ENCODE results near the gene CCAR1. TPM values are rescaled to one million over a fixed set of nuclear protein-coding genes. Genes with fewer than 3 reads are reported as not detected.
"Not testable (repeated sequence)": the region's sequence is repeated elsewhere in the genome, so short reads cannot be mapped to it uniquely, and the experiment has no call there.

Gene CCAR1
- polyA plus RNA-seq, 3 donors, result 16.7 to 26.3 (median 23.4) TPM

GRCh38 chr10:68828083-68828601 lies 107.1 kb downstream of the CCAR1 start:
- Histone ChIP-seq H3K27me3 (ENCODE audit: control insufficient read depth in 2 of 2, insufficient read depth in 2 of 2, low read length in 2 of 2) (peaks cover 10 to 30% of the 10 kb centered on the region in 2 donors), H3K4me3 (replicated peaks in 1 of 3; ENCODE audit: low read depth in 2 of 3, low read length in 3 of 3) (peak overlapping the region in 1 of 3 experiments; percentile 49)
- H3K27me3 Mint-ChIP-seq (ENCODE audit: low read depth in 3 of 3), result peaks cover 35 to 39% (median 38%) of the 10 kb centered on the region in 3 donors

GRCh38 chr10:68828833-68829232 lies 107.8 kb downstream of the CCAR1 start:
- TF ChIP-seq CTCF (IDR thresholded peaks at IDR 0.05), result no peak
- Histone ChIP-seq H3K9me3 (replicated peaks in 1 of 2; ENCODE audit: control insufficient read depth in 1 of 2, insufficient read depth in 1 of 2, low read length in 2 of 2) (no peaks in the 10 kb centered on the region), H3K79me2 (ENCODE audit: insufficient read depth, low read length) (no peaks in the 10 kb centered on the region), H3K9ac (ENCODE audit: insufficient read depth, low read length, poor library complexity, severe bottlenecking) (no peak overlapping the region), H4K20me1 (ENCODE audit: insufficient read depth, low read length) (no peaks in the 10 kb centered on the region), H3K27ac (ENCODE audit: low read depth in 1 of 2, low read length in 2 of 2) (no peak overlapping the region), H2AFZ (ENCODE audit: insufficient read depth, low read depth, low read length, poor library complexity, severe bottlenecking) (no peak overlapping the region), H3K36me3 (replicated peaks in 1 of 2; ENCODE audit: control insufficient read depth in 1 of 2, insufficient read depth in 2 of 2, low read length in 2 of 2) (no peaks in the 10 kb centered on the region), H3K4me2 (replicated peaks; ENCODE audit: extremely low read depth, low read length, poor library complexity, severe bottlenecking) (no peak overlapping the region), H3K4me3 (replicated peaks in 1 of 3; ENCODE audit: low read depth in 2 of 3, low read length in 3 of 3) (peak overlapping the region in 1 of 3 experiments; percentile 49), H3K4me1 (ENCODE audit: control insufficient read depth in 1 of 2, insufficient read depth in 2 of 2, low read length in 2 of 2) (peaks cover 5 to 7% of the 10 kb centered on the region in 2 donors), H3K27me3 (ENCODE audit: control insufficient read depth in 2 of 2, insufficient read depth in 2 of 2, low read length in 2 of 2) (peaks cover 10 to 30% of the 10 kb centered on the region in 2 donors)
- H3K4me1 Mint-ChIP-seq, result peaks cover 9% of the 10 kb centered on the region
- WGBS (ENCODE audit: insufficient coverage), result no CpG with 5 or more reads among the region's 10 CpGs
- no peak for DNase-seq
- H3K9me3 Mint-ChIP-seq, result peaks cover 0 to 7% (median 0%) of the 10 kb centered on the region in 7 donors
- peaks cover 35 to 41% (median 39%) of the 10 kb centered on the region in 3 donors for H3K27me3 Mint-ChIP-seq (ENCODE audit: low read depth in 3 of 3)
- intact Hi-C loops (cut with micrococcal nuclease), result no loop called here
- H3K27ac Mint-ChIP-seq, result no peak overlapping the region
- peak overlapping the region in 1 of 2 donors; percentile 67 for H3K4me3 Mint-ChIP-seq
- H3K36me3 Mint-ChIP-seq, result no peaks in the 10 kb centered on the region

More at GRCh38 chr10:68828083-68828601, 107.1 kb downstream of the CCAR1 start:
- intact Hi-C loops (cut with micrococcal nuclease); H3K36me3 ChIP-seq (replicated peaks in 1 of 2; ENCODE audit: control insufficient read depth in 1 of 2, insufficient read depth in 2 of 2, low read length in 2 of 2); H3K79me2 ChIP-seq (ENCODE audit: insufficient read depth, low read length); H3K36me3 Mint-ChIP-seq; H3K9me3 Mint-ChIP-seq; H3K4me1 Mint-ChIP-seq; H3K9ac ChIP-seq (ENCODE audit: insufficient read depth, low read length, poor library complexity, severe bottlenecking); H3K27ac ChIP-seq (ENCODE audit: low read depth in 1 of 2, low read length in 2 of 2); H4K20me1 ChIP-seq (ENCODE audit: insufficient read depth, low read length); H3K4me1 ChIP-seq (ENCODE audit: control insufficient read depth in 1 of 2, insufficient read depth in 2 of 2, low read length in 2 of 2); H3K27ac Mint-ChIP-seq; H3K9me3 ChIP-seq (replicated peaks in 1 of 2; ENCODE audit: control insufficient read depth in 1 of 2, insufficient read depth in 1 of 2, low read length in 2 of 2); DNase-seq: not testable (repeated sequence)
- peak overlapping the region; percentile 57 for H2AFZ ChIP-seq (ENCODE audit: insufficient read depth, low read depth, low read length, poor library complexity, severe bottlenecking)
- H3K4me2 ChIP-seq (replicated peaks; ENCODE audit: extremely low read depth, low read length, poor library complexity, severe bottlenecking), result peak overlapping the region; percentile 62
- H3K4me3 Mint-ChIP-seq, result peak overlapping the region; percentile 27 to 67
- WGBS (ENCODE audit: insufficient coverage), result under 1% methylated on average over 28 of the region's 59 CpGs
